ENCODE data around the gene GRAMD1B.

DNA sequence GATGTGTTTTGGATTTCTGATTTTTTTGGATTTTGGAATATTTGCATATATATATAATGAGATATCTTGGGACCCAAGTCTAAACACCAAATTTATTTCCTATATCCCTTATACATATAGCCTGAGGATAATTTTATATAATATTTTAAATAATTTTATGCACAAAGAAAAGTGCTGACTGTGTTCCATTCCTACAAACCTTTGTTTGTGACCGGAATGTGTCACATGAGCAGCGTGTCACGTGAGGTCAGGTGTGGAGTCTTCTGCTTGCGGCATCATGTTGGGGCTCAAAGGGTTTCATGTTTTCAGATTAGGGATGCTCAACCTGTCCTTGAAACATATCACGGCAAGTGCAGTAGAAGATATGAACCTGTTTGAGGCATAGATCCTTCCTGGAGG lies 158.8 kb downstream of the GRAMD1B start:
- TF ChIP-seq CTCF (conservative IDR thresholded peaks at IDR 0.05) (no peak), EZH2 (IDR thresholded peaks at IDR 0.05; ENCODE audit: low read depth) (no peak)
